H1 (cell line): ENCODE results near the gene PARP15.

Source experiments
- CTCF ChIP-seq, 3 experiments: IDR thresholded peaks; 1 replicate in 2 of 3; 2 replicates in 1 of 3; pipeline versions ENCODE4 v1.5.1 to v1.6.1; 2011; ENCODE audit warnings: low read length in 3 of 3, mild to moderate bottlenecking in 3 of 3, inconsistent platforms in 2 of 3, low read depth in 1 of 3, moderate library complexity in 1 of 3; ENCODE audit not compliant: insufficient read depth in 1 of 3; ENCODE audit errors: control extremely low read depth in 1 of 3
- MAX ChIP-seq: IDR thresholded peaks from 2 replicates; pipeline ENCODE4 v1.6.1; 2012; ENCODE audit warnings: inconsistent platforms

- TF ChIP-seq CTCF (IDR thresholded peaks at IDR 0.05; ENCODE audit: control extremely low read depth in 1 of 3, insufficient read depth in 1 of 3, low read depth in 1 of 3, low read length in 3 of 3) (no peak), MAX (no peak)
Observed at GRCh38 chr3:122679882-122680474, 102.5 kb downstream of the PARP15 start.
